ENCODE data around the gene ZBTB18.

DNA sequence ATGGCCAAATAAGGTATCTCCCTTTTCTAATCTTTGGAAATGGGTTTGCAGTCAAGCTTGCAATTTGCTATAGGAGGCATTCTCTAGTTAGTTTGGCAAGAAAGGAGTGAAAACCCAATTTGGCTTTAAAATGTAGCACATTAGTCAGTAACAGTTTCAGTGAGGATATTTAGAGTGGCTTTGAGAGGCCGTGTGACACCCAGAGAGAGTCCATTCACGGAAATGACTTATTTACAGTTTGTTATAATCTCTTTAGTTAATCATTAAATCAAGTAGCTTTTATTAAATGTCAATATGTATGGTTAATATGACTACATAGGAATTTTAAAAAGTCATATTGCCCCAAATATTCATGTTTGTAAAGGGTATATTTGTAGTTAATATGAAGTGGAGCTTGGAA lies 9.6 kb downstream of the ZBTB18 start:
- TF ChIP-seq, protein P1, sequence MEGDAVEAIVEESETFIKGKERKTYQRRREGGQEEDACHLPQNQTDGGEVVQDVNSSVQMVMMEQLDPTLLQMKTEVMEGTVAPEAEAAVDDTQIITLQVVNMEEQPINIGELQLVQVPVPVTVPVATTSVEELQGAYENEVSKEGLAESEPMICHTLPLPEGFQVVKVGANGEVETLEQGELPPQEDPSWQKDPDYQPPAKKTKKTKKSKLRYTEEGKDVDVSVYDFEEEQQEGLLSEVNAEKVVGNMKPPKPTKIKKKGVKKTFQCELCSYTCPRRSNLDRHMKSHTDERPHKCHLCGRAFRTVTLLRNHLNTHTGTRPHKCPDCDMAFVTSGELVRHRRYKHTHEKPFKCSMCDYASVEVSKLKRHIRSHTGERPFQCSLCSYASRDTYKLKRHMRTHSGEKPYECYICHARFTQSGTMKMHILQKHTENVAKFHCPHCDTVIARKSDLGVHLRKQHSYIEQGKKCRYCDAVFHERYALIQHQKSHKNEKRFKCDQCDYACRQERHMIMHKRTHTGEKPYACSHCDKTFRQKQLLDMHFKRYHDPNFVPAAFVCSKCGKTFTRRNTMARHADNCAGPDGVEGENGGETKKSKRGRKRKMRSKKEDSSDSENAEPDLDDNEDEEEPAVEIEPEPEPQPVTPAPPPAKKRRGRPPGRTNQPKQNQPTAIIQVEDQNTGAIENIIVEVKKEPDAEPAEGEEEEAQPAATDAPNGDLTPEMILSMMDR (conservative IDR thresholded peaks at IDR 0.05; ENCODE audit: low read length) = no peak
- no peak for TF ChIP-seq EZH2phosphoT487 (IDR thresholded peaks at IDR 0.05; ENCODE audit: borderline replicate concordance, low read depth, low read length)
